GM18951 (cell line): ENCODE results near the gene TXNDC5.

Experiments
- POLR2A ChIP-seq: IDR thresholded peaks from 4 replicates; pipeline ENCODE4 v1.6.1; 2011; ENCODE audit warnings: mild to moderate bottlenecking; ENCODE audit not compliant: insufficient read length, insufficient read depth; ENCODE audit errors: extremely low read depth
- in situ Hi-C: fragments of 300-500 bp; cut with MboI; formaldehyde crosslinking; loops from one replicate; pipeline ENCODE4 v1.12.0; 2022; ENCODE audit warnings: low sequenced_read_pairs, mixed read lengths, inconsistent platforms; ENCODE audit not compliant: unreplicated experiment

TXNDC5 gene

GRCh38 chr6:7846966-7847818 is 63.4 kb downstream of the TXNDC5 start:
- in situ Hi-C loops, result no loop called here

DNA sequence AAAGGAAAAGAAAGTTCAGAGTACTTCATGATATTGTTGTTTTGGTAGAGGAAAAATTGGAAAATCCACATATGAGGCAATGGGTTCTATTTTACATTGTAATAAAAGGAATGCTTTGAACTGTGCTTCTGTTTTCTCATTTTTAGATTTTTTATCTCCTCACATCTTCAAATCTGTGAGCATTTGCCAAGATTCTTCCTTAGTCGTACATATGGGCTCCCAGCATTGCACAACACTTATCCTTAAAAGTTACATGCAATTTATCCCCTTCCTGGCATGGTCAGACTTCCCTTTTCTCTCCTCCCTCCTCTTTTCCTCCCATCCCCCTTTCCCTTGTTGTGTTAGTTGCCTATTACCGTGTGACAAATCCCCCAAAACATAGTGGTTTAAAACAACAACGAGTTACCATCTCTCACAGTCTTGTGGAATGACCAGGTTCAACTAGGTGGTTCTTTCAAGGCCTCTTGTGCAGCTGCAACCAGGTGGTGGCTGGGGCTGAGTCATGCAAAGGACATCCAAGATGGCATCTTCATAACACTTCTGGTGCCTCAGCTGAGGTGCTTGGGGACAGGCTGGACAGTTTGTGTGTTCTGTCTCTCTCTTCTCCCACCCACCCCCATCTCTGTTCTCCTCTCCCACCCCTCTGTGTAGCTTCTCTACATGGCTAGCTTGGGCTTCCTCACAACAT is 68.7 kb downstream of the TXNDC5 start:
- in situ Hi-C loops, result no loop called here
- TF ChIP-seq POLR2A, result no peak

More at GRCh38 chr6:7846966-7847818, 63.4 kb downstream of the TXNDC5 start:
- TF ChIP-seq POLR2A, result no peak

DNA sequence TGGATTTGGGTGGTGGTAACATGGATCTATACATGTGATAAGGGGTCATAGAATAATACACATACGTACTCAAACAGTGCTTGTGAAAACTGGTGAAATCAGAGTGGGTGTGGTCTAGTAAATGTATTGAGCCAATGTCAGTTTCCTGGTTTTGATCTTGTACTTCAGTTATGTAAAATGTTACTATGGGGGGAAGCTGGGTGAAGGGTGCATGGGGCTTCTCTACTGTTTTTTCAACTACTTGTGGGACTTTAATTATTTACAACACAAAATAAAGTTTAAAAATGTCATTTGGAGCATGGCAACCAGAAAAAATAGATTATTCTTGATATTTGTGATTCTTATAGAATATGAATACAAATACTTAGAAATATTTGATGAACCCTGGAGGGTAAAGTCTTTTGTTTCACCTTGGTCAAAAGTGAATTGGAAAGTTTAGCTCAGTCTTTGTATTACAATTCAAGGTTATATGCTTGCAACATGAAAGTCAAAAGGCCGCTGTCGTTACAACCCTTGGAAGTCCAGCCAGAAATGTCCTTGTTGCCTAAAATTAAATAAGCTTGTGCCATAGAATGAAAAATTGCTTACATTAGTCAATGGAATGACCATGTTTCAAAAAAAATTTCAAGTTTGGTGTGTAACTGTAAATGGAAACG is 74.1 kb downstream of the TXNDC5 start:
- no peak for TF ChIP-seq POLR2A
- in situ Hi-C loops, result no loop called here

- no peak for TF ChIP-seq POLR2A
- in situ Hi-C loops, result no loop called here
Measured at GRCh38 chr6:7833751-7834070, 76.9 kb downstream of the TXNDC5 start.

DNA sequence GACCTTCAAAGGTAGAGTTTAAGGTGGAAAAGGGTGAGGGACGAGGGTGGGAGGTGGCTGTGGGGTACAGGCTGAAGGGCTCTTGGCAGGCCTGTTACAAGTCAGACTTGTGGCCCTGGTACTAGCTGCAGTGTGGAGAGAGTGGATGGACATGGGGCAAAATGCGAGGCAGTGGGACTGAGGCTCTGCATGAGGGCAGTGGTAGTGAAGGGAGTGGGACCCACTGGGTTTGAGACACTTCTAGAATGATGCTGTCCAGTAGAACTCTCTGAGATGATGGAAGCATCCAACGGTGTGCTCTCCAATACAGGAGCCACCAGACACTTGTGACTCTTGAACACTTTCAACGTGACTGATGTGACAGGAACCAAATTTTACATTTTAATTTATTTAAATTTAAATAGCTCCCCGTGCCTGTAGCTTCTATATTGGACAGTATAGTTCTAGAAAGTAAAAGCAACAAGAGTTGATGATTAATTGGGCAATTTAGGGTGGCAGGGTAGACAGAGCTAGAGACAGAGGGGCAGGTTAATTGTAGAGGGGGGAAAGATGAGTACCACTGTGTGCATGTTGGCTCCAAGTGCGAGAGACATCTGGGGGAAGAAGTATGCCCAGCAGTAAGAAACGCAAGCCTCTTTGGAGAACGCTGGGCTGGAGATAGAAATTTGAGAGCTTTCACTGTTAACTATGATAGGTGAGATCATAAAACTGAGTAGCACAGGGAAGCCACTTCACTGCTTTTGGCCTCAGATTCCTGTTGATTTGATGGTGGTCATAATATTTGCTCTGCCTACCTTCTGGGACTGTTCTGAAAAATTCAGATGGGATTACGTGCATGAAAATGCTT is 77.5 kb downstream of the TXNDC5 start:
- no peak for TF ChIP-seq POLR2A
- in situ Hi-C loops, result no loop called here
